ENCODE data around the gene HNRNPH3.

The HNRNPH3 gene

GRCh38 chr10:68332259-68333057, 594 bp downstream of the HNRNPH3 start, which contains the start of gene PBLD:
TSS of gene PBLD (minus strand) at chr10:68332928. CDS start at chr10:68306844, 26,084 bp downstream.
- DNase-seq = peak; percentile 69

GRCh38 chr10:68333058-68333395, 1.2 kb downstream of the HNRNPH3 start:
- peak; percentile 12 for DNase-seq

GRCh38 chr10:68333440-68334431, 1.9 kb downstream of the HNRNPH3 start:
- DNase-seq = peak; percentile 12

- DNase-seq = no peak
Measured at GRCh38 chr10:68334672-68335467, 3.0 kb downstream of the HNRNPH3 start.

GRCh38 chr10:68336754-68337351, 5.0 kb downstream of the HNRNPH3 start:
- no peak for DNase-seq

- DNase-seq = no peak
Measured at GRCh38 chr10:68340358-68341080, 8.7 kb downstream of the HNRNPH3 start.

GRCh38 chr10:68342909-68343516, 11.1 kb downstream of the HNRNPH3 start:
- DNase-seq = no peak

GRCh38 chr10:68345621-68346020, 13.8 kb downstream of the HNRNPH3 start:
- DNase-seq = no peak

GRCh38 chr10:68346774-68347173, 14.9 kb downstream of the HNRNPH3 start:
- no peak for DNase-seq

GRCh38 chr10:68348265-68348741, 16.4 kb downstream of the HNRNPH3 start:
- DNase-seq = peak; percentile 50

- DNase-seq = no peak
Measured at GRCh38 chr10:68353537-68353936, 21.7 kb downstream of the HNRNPH3 start.

- DNase-seq = no peak
Measured at GRCh38 chr10:68359189-68359588, 27.3 kb downstream of the HNRNPH3 start.

GRCh38 chr10:68362590-68362989, 30.7 kb downstream of the HNRNPH3 start:
- DNase-seq = no peak

- no peak for DNase-seq
Measured at GRCh38 chr10:68364101-68364886, 32.4 kb downstream of the HNRNPH3 start.

- DNase-seq = no peak
Measured at GRCh38 chr10:68365611-68366010, 33.7 kb downstream of the HNRNPH3 start.

- DNase-seq = no peak
Measured at GRCh38 chr10:68366600-68366999, 34.7 kb downstream of the HNRNPH3 start.

GRCh38 chr10:68367121-68367520, 35.3 kb downstream of the HNRNPH3 start:
- DNase-seq = no peak

- no peak for DNase-seq
Measured at GRCh38 chr10:68371604-68372003, 39.7 kb downstream of the HNRNPH3 start.

GRCh38 chr10:68385740-68386139, 53.9 kb downstream of the HNRNPH3 start:
- no peak for DNase-seq
